Prostate gland (tissue), 2 donors: ENCODE measurements around the gene ENOPH1. TPM values are rescaled to one million over a fixed set of nuclear protein-coding genes. Genes with fewer than 3 reads are reported as not detected.

Source experiments
- DNase-seq: peaks from one replicate; pipeline ENCODE4 v3.0.0-alpha.2; 2019; ENCODE audit warnings: low spot score
- H3K27ac ChIP-seq, 2 donors: fragments of 200-600 bp; sonication (generic); 2 replicates each; pipeline ENCODE4 v1.5.1; 2017 to 2019
- H3K27me3 ChIP-seq: fragments of 200-600 bp; sonication (generic); replicated peaks from 2 replicates; pipeline ENCODE4 v1.5.1; 2019; ENCODE audit not compliant: insufficient read depth
- H3K36me3 ChIP-seq, 2 donors: fragments of 200-600 bp; sonication (generic); 1 replicate in 1 of 2; 2 replicates in 1 of 2; pipeline versions ENCODE4 v1.5.1 to v1.8.1; 2017 to 2019
- H3K4me1 ChIP-seq: fragments of 200-600 bp; sonication (generic); replicated peaks from 2 replicates; pipeline ENCODE4 v1.5.1; 2019
- H3K4me3 ChIP-seq, 2 donors: fragments of 200-600 bp; sonication (generic); 2 replicates each; pipeline ENCODE4 v1.5.1; 2017 to 2019
- H3K9me3 ChIP-seq: fragments of 200-600 bp; sonication (generic); 2 replicates; pipeline ENCODE4 v1.5.1; 2017
- CTCF ChIP-seq, 4 experiments: fragments of 200-600 bp in 2 of 4; fragments of 450-650 bp in 2 of 4; sonication (generic) in 2 of 4; IDR thresholded peaks; 1 replicate in 3 of 4; 2 replicates in 1 of 4; pipeline ENCODE4 v1.5.1; 2016 to 2019; ENCODE audit warnings: antibody characterized with exemption in 4 of 4, mild to moderate bottlenecking in 2 of 4, moderate library complexity in 2 of 4
- POLR2A ChIP-seq: fragments of 450-650 bp; IDR thresholded peaks from one replicate; pipeline ENCODE4 v1.6.1; 2016; ENCODE audit warnings: antibody characterized with exemption, mild to moderate bottlenecking
- POLR2AphosphoS5 ChIP-seq: sonication (generic); formaldehyde crosslinking; IDR thresholded peaks from one replicate; pipeline ENCODE4 v1.6.1; 2017; ENCODE audit warnings: antibody characterized with exemption
- WGBS: methylation state at CpG from one replicate; pipeline ENCODE4 v1.1.5; 2018; 5-methylcytosine and 5-hydroxymethylcytosine counted together
- intact Hi-C: fragments of 100-400 bp; cut with DNase I; formaldehyde crosslinking; loops from one replicate; pipeline ENCODE4 v1.14.2; 2022
- total RNA-seq, 2 donors: library from RNA; depleted of rRNA; stranded (reverse); fragments of >200 nt; gene quantifications; one replicate each; pipeline ENCODE4 v1.1.0, GENCODE V29; 2016

ENOPH1 gene
- total RNA-seq, 2 donors from 2014 or later, result 28.7 to 38.1 TPM

GRCh38 chr4:82423245-82424054 is 6.9 kb upstream of the ENOPH1 start:
- H3K36me3 ChIP-seq, result no peaks in the 10 kb centered on the region
- no peaks in the 10 kb centered on the region for H3K27me3 ChIP-seq
- H3K27ac ChIP-seq, result no peak overlapping the region
- 81% methylated on average over 7 of the region's 7 CpGs for WGBS
- no peak for TF ChIP-seq POLR2A
- no peak for TF ChIP-seq POLR2AphosphoS5
- no peak for TF ChIP-seq CTCF (IDR thresholded peaks at IDR 0.05)
- H3K4me1 ChIP-seq, result peaks cover 3% of the 10 kb centered on the region
- no peak overlapping the region for H3K4me3 ChIP-seq
- H3K9me3 ChIP-seq, result no peaks in the 10 kb centered on the region
- intact Hi-C loops, result no loop called here
- no peak for DNase-seq

- TF ChIP-seq POLR2AphosphoS5 (no peak), CTCF (IDR thresholded peaks at IDR 0.05) (no peak), POLR2A (no peak)
- Histone ChIP-seq H3K9me3 (no peaks in the 10 kb centered on the region), H3K4me1 (peaks cover 3% of the 10 kb centered on the region), H3K27me3 (no peaks in the 10 kb centered on the region), H3K4me3 (no peak overlapping the region), H3K27ac (no peak overlapping the region), H3K36me3 (no peaks in the 10 kb centered on the region)
- 85% methylated on average over 10 of the region's 10 CpGs for WGBS
- no peak for DNase-seq
- intact Hi-C loops, result no loop called here
Observed at GRCh38 chr4:82425478-82425877, 4.9 kb upstream of the ENOPH1 start.

- H3K27ac ChIP-seq, result peak overlapping the region; percentile 98
- WGBS, result under 1% methylated on average over 14 of the region's 14 CpGs
- H3K36me3 ChIP-seq, result no peaks in the 10 kb centered on the region
- DNase-seq, result no peak
- no peaks in the 10 kb centered on the region for H3K9me3 ChIP-seq
- H3K4me3 ChIP-seq, result peak overlapping the region; percentile 90 to 96
- TF ChIP-seq CTCF (IDR thresholded peaks at IDR 0.05), result no peak
- no peak for TF ChIP-seq POLR2A
- TF ChIP-seq POLR2AphosphoS5, result no peak
- H3K27me3 ChIP-seq, result no peaks in the 10 kb centered on the region
- H3K4me1 ChIP-seq, result peaks cover 3% of the 10 kb centered on the region
- intact Hi-C loops, result loop anchor here (2.0 kb wide), 1 partner anchor 54 kb away; no protein-coding TSS in a partner anchor
Observed at GRCh38 chr4:82428526-82428968, 1.8 kb upstream of the ENOPH1 start.

GRCh38 chr4:82428969-82429727 is 1.2 kb upstream of the ENOPH1 start:
- Histone ChIP-seq H3K36me3 (no peaks in the 10 kb centered on the region), H3K4me3 (peak overlapping the region; percentile 90 to 96), H3K9me3 (no peaks in the 10 kb centered on the region), H3K27ac (peak overlapping the region; percentile 98), H3K4me1 (peaks cover 3% of the 10 kb centered on the region), H3K27me3 (no peaks in the 10 kb centered on the region)
- WGBS, result under 1% methylated on average over 66 of the region's 83 CpGs
- DNase-seq, result peak; percentile 90
- intact Hi-C loops, result loop anchor here (2.0 kb wide), 1 partner anchor 54 kb away; no protein-coding TSS in a partner anchor
- peak; percentile 95 to 100 (median 99) for TF ChIP-seq CTCF (IDR thresholded peaks at IDR 0.05)
- peak; percentile 79 for TF ChIP-seq POLR2A
- TF ChIP-seq POLR2AphosphoS5, result peak; percentile 64
